C4-2B (cell line): ENCODE measurements around the gene ATP5F1D.
A peak's percentile ranks its signal among the peaks of the same experiment; 100 is the strongest.

Experiments
- H3K27ac ChIP-seq: fragments of 450-650 bp; 2 replicates; pipeline ENCODE4 v1.5.1; 2017
- CTCF ChIP-seq: fragments of 450-650 bp; conservative IDR thresholded peaks from 2 replicates; pipeline ENCODE4 v1.5.1; 2017; ENCODE audit warnings: mild to moderate bottlenecking
- ZFX ChIP-seq: fragments of 450-650 bp; IDR thresholded peaks from 2 replicates; pipeline ENCODE4 v1.6.1; 2017

Gene ATP5F1D

GRCh38 chr19:1278713-1279660 is 37.4 kb downstream of the ATP5F1D start:
- no peak overlapping the region for H3K27ac ChIP-seq
- TF ChIP-seq ZFX = no peak
- no peak for TF ChIP-seq CTCF

GRCh38 chr19:1279782-1280341 is 38.3 kb downstream of the ATP5F1D start:
- peak overlapping the region; percentile 7; the same call in 1 of the 2 replicates for H3K27ac ChIP-seq
- TF ChIP-seq ZFX (no peak), CTCF (peak; percentile 98)

- no peak overlapping the region for H3K27ac ChIP-seq
- TF ChIP-seq CTCF (no peak), ZFX (no peak)
These were observed 39.4 kb downstream of the ATP5F1D start for GRCh38 chr19:1280636-1281568.

GRCh38 chr19:1281569-1282287 is 40.2 kb downstream of the ATP5F1D start:
- TF ChIP-seq CTCF = no peak
- no peak for TF ChIP-seq ZFX
- no peak overlapping the region for H3K27ac ChIP-seq

- peak overlapping the region; percentile 83 for H3K27ac ChIP-seq
- TF ChIP-seq ZFX (no peak), CTCF (no peak)
These were observed 41.1 kb downstream of the ATP5F1D start for GRCh38 chr19:1282588-1283206.

GRCh38 chr19:1283207-1283916 is 41.8 kb downstream of the ATP5F1D start:
- H3K27ac ChIP-seq = peak overlapping the region; percentile 83

More at GRCh38 chr19:1283207-1283916, 41.8 kb downstream of the ATP5F1D start:
- TF ChIP-seq ZFX = no peak
